ENCODE results near the gene UNC13B. TPM values are rescaled to one million over a fixed set of nuclear protein-coding genes. Genes with fewer than 3 reads are reported as not detected.
A peak's percentile ranks its signal among the peaks of the same experiment; 100 is the strongest.

Gene UNC13B
- total RNA-seq, 6 experiments from 2014 or later, result 18.2 to 21.4 (median 19.7) TPM

GRCh38 chr9:35285731-35286130 lies 123.9 kb downstream of the UNC13B start:
- Mint-ChIP-seq H3K27me3 (ENCODE audit: insufficient read depth) (peaks cover 1% of the 10 kb centered on the region; the same call in 1 of the 2 replicates), H3K9me3 (no peaks in the 10 kb centered on the region), H3K4me3 (no peak overlapping the region), H3K36me3 (ENCODE audit: low read depth) (0 out of 2 replicates have a peak, but pooled peaks cover 4% of the 10 kb centered on the region), H3K4me1 (ENCODE audit: low read depth) (peaks cover 32% of the 10 kb centered on the region), H3K27ac (no peak overlapping the region)
- TF ChIP-seq, protein P1, sequence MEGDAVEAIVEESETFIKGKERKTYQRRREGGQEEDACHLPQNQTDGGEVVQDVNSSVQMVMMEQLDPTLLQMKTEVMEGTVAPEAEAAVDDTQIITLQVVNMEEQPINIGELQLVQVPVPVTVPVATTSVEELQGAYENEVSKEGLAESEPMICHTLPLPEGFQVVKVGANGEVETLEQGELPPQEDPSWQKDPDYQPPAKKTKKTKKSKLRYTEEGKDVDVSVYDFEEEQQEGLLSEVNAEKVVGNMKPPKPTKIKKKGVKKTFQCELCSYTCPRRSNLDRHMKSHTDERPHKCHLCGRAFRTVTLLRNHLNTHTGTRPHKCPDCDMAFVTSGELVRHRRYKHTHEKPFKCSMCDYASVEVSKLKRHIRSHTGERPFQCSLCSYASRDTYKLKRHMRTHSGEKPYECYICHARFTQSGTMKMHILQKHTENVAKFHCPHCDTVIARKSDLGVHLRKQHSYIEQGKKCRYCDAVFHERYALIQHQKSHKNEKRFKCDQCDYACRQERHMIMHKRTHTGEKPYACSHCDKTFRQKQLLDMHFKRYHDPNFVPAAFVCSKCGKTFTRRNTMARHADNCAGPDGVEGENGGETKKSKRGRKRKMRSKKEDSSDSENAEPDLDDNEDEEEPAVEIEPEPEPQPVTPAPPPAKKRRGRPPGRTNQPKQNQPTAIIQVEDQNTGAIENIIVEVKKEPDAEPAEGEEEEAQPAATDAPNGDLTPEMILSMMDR (IDR thresholded peaks at IDR 0.05), result no peak
- no peak for DNase-seq

- TF ChIP-seq, protein P1 (IDR thresholded peaks at IDR 0.05), result no peak
- no peak for DNase-seq
These were observed 124.6 kb downstream of the UNC13B start for GRCh38 chr9:35286381-35286780.

GRCh38 chr9:35287987-35288632 lies 126.3 kb downstream of the UNC13B start:
- Mint-ChIP-seq H3K9me3 (no peaks in the 10 kb centered on the region), H3K27me3 (ENCODE audit: insufficient read depth) (no peaks in the 10 kb centered on the region), H3K36me3 (ENCODE audit: low read depth) (no peaks in the 10 kb centered on the region), H3K27ac (peak overlapping the region; percentile 44), H3K4me1 (ENCODE audit: low read depth) (peaks cover 22% of the 10 kb centered on the region), H3K4me3 (no peak overlapping the region)
- DNase-seq, result no peak
- TF ChIP-seq, protein P1 (IDR thresholded peaks at IDR 0.05), result no peak

More at GRCh38 chr9:35286381-35286780, 124.6 kb downstream of the UNC13B start:
- no peak overlapping the region for H3K27ac Mint-ChIP-seq
- H3K36me3 Mint-ChIP-seq (ENCODE audit: low read depth), result 0 out of 2 replicates have a peak, but pooled peaks cover 4% of the 10 kb centered on the region
- H3K4me3 Mint-ChIP-seq, result no peak overlapping the region
- peaks cover 1% of the 10 kb centered on the region; the same call in 1 of the 2 replicates for H3K27me3 Mint-ChIP-seq (ENCODE audit: insufficient read depth)
- H3K4me1 Mint-ChIP-seq (ENCODE audit: low read depth), result peaks cover 31% of the 10 kb centered on the region
- no peaks in the 10 kb centered on the region for H3K9me3 Mint-ChIP-seq

- no peaks in the 10 kb centered on the region for H3K27me3 Mint-ChIP-seq (ENCODE audit: insufficient read depth)
- DNase-seq, result no peak
- no peaks in the 10 kb centered on the region for H3K9me3 Mint-ChIP-seq
- H3K4me3 Mint-ChIP-seq, result no peak overlapping the region
- no peaks in the 10 kb centered on the region for H3K36me3 Mint-ChIP-seq (ENCODE audit: low read depth)
- peaks cover 22% of the 10 kb centered on the region for H3K4me1 Mint-ChIP-seq (ENCODE audit: low read depth)
- H3K27ac Mint-ChIP-seq, result no peak overlapping the region
- TF ChIP-seq, protein P1 (IDR thresholded peaks at IDR 0.05), result no peak
These were observed 127.0 kb downstream of the UNC13B start for GRCh38 chr9:35288778-35289177.

DNA sequence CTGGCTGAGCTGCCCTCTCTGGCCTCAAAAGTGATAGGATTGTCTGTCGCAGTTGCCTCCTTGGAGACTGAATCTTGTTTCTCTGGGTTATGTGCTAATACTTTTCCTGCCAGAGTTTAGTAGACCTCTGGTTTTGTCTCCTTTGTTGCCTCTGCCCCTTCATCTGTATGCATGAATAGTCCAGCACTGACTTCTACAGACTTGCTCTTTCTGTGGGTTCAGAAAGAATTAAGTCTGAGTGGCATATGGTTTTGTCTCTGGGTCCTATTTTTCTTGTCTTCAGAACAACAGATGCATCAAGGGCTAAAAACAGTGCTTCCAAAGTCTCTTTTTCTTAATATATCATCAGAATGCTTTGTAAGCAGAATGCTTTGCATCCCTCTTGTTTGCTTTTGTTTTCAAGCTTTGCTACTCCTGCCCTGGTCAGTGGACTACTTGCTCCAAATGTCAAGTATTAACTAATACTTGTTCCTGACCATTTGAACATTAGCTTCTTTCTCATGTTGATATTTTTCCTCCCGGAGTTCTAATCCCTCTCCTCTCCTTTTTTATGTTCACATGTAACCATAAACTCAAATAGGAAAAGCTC lies 131.7 kb downstream of the UNC13B start:
- no peaks in the 10 kb centered on the region; the same call in 1 of the 2 replicates for H3K36me3 Mint-ChIP-seq (ENCODE audit: low read depth)
- H3K27me3 Mint-ChIP-seq (ENCODE audit: insufficient read depth), result no peaks in the 10 kb centered on the region
- H3K4me3 Mint-ChIP-seq, result no peak overlapping the region
- H3K27ac Mint-ChIP-seq, result no peak overlapping the region
- TF ChIP-seq, protein P1 (IDR thresholded peaks at IDR 0.05), result no peak
- no peak for DNase-seq
- H3K4me1 Mint-ChIP-seq (ENCODE audit: low read depth), result peaks cover 3% of the 10 kb centered on the region
- H3K9me3 Mint-ChIP-seq, result no peaks in the 10 kb centered on the region
